ENCODE measurements around the gene DUSP19. TPM values are rescaled to one million over a fixed set of nuclear protein-coding genes. Genes with fewer than 3 reads are reported as not detected.

Gene DUSP19
- total and polyA plus RNA-seq, 2 of the 13 experiments (the other 11 are each of a cell fraction or from before 2014, with no cell fraction given), result 1.3 to 1.9 TPM

GRCh38 chr2:183124957-183125255 lies 46.4 kb downstream of the DUSP19 start (continued):
- TF ChIP-seq ZXDC (CRISPR knock-in tag; IDR thresholded peaks at IDR 0.05) (no peak), IKZF4 (CRISPR knock-in tag; IDR thresholded peaks at IDR 0.05; ENCODE audit: borderline replicate concordance, low read depth, not compliant biosample characterization) (no peak), ZBTB40 (IDR thresholded peaks at IDR 0.05) (no peak), ZBTB40 (CRISPR knock-in tag; IDR thresholded peaks at IDR 0.05) (no peak), KIAA2018 (CRISPR knock-in tag; IDR thresholded peaks at IDR 0.05; ENCODE audit: borderline replicate concordance) (0 out of 2 replicates have a peak, but pooled peaks have one; percentile 3), ASH2L (IDR thresholded peaks at IDR 0.05; ENCODE audit: insufficient read length, low read depth, low read length) (peak; percentile 26), ZNF124 (CRISPR knock-in tag; IDR thresholded peaks at IDR 0.05) (no peak; the same call in 1 of the 2 replicates)
